Measurements from ENCODE around the gene SARNP. TPM values are rescaled to one million over a fixed set of nuclear protein-coding genes. Genes with fewer than 3 reads are reported as not detected.
"Not testable (repeated sequence)": the region's sequence is repeated elsewhere in the genome, so short reads cannot be mapped to it uniquely, and the experiment has no call there.

SARNP gene
- total RNA-seq, 1 experiment from 2014 or later: 98.3 TPM

- TF ChIP-seq ERG (CRISPR knock-in tag; IDR thresholded peaks at IDR 0.05): no peak
- TF ChIP-seq FOXK1 (CRISPR knock-in tag; IDR thresholded peaks at IDR 0.05): no peak
- no peak for TF ChIP-seq E2F1 (CRISPR knock-in tag; IDR thresholded peaks at IDR 0.05)
- TF ChIP-seq SMAD3 (CRISPR knock-in tag; IDR thresholded peaks at IDR 0.05; ENCODE audit: borderline replicate concordance): no peak
- TF ChIP-seq FOXJ3 (CRISPR knock-in tag; IDR thresholded peaks at IDR 0.05; ENCODE audit: borderline replicate concordance): no peak
- no peak for TF ChIP-seq NR1H2 (CRISPR knock-in tag; IDR thresholded peaks at IDR 0.05)
- no peak for TF ChIP-seq ZNF416 (CRISPR knock-in tag; IDR thresholded peaks at IDR 0.05)
- TF ChIP-seq TEAD1 (CRISPR knock-in tag; IDR thresholded peaks at IDR 0.05): no peak
- no peak for TF ChIP-seq PRRX2 (CRISPR knock-in tag; IDR thresholded peaks at IDR 0.05)
- no peak for TF ChIP-seq AR (CRISPR knock-in tag; IDR thresholded peaks at IDR 0.05)
- no peak for TF ChIP-seq HMGXB4 (CRISPR knock-in tag; IDR thresholded peaks at IDR 0.05)
Observed at GRCh38 chr12:55838361-55838760, 20.8 kb upstream of the SARNP start (continued).

GRCh38 chr12:55834400-55834799 lies 16.9 kb upstream of the SARNP start:
- peaks cover 17% of the 10 kb centered on the region for H3K4me1 Mint-ChIP-seq
- H3K9me3 Mint-ChIP-seq; H3K27ac Mint-ChIP-seq; POLR2A ChIA-PET; H3K36me3 Mint-ChIP-seq; H3K4me3 Mint-ChIP-seq; H3K27me3 Mint-ChIP-seq (ENCODE audit: low read depth); DNase-seq (ENCODE audit: low spot score); ATAC-seq: not testable (repeated sequence)
- CTCF ChIA-PET: interaction anchor here (1.8 kb wide), 1 partner anchor 96 kb away, joined by 6 read pairs; no protein-coding TSS in a partner anchor

GRCh38 chr12:55833056-55833455 lies 15.5 kb upstream of the SARNP start:
- Mint-ChIP-seq H3K27me3 (ENCODE audit: low read depth) (no peaks in the 10 kb centered on the region), H3K27ac (peak overlapping the region; percentile 42; the same call in 1 of the 2 replicates), H3K4me3 (no peak overlapping the region), H3K36me3 (no peaks in the 10 kb centered on the region), H3K4me1 (peaks cover 22% of the 10 kb centered on the region), H3K9me3 (no peaks in the 10 kb centered on the region)
- CTCF ChIA-PET: interaction anchor here (1.8 kb wide), 1 partner anchor 94 kb away, joined by 6 read pairs; no protein-coding TSS in a partner anchor
- no peak for TF ChIP-seq FOXJ3 (CRISPR knock-in tag; IDR thresholded peaks at IDR 0.05; ENCODE audit: borderline replicate concordance)
- POLR2A ChIA-PET: no interaction called here
- ATAC-seq (no peak), DNase-seq (ENCODE audit: low spot score) (no peak)

GRCh38 chr12:55831447-55831815 lies 13.9 kb upstream of the SARNP start:
- Mint-ChIP-seq H3K36me3 (no peaks in the 10 kb centered on the region), H3K27me3 (ENCODE audit: low read depth) (no peaks in the 10 kb centered on the region), H3K9me3 (no peaks in the 10 kb centered on the region), H3K4me1 (peaks cover 31% of the 10 kb centered on the region), H3K4me3 (peak overlapping the region; percentile 97), H3K27ac (peak overlapping the region; percentile 57)
- POLR2A ChIA-PET: interaction anchor here (1.4 to 3.3 kb wide), 4 partner anchors 14 to 96 kb away, joined by 3 to 64 read pairs (median 10); partner anchors contain the start of genes ORMDL2, PYM1 and SARNP
- no peak for ATAC-seq
- CTCF ChIA-PET: interaction anchor here (0.9 to 3.7 kb wide), 9 partner anchors 11 to 254 kb away, joined by 3 to 58 read pairs (median 15); partner anchors contain the start of genes DGKA, GDF11, MMP19 and ORMDL2
- no peak for DNase-seq (ENCODE audit: low spot score)
- TF ChIP-seq ZNF512 (CRISPR knock-in tag; IDR thresholded peaks at IDR 0.05; ENCODE audit: borderline replicate concordance): no peak
- no peak for TF ChIP-seq ATF1 (CRISPR knock-in tag; IDR thresholded peaks at IDR 0.05)
- TF ChIP-seq USF1 (CRISPR knock-in tag; IDR thresholded peaks at IDR 0.05): no peak
- no peak for TF ChIP-seq FOXJ3 (CRISPR knock-in tag; IDR thresholded peaks at IDR 0.05; ENCODE audit: borderline replicate concordance)
- no peak for TF ChIP-seq HMGA2 (CRISPR knock-in tag; IDR thresholded peaks at IDR 0.05)
- TF ChIP-seq SMAD4 (CRISPR knock-in tag; IDR thresholded peaks at IDR 0.05): no peak
- TF ChIP-seq ERG (CRISPR knock-in tag; IDR thresholded peaks at IDR 0.05): no peak

Measured in WTC11 (cell line).